Heart left ventricle (tissue), 16 donors: ENCODE data around the gene PRSS3. TPM values are rescaled to one million over a fixed set of nuclear protein-coding genes. Genes with fewer than 3 reads are reported as not detected.
"Not testable (repeated sequence)": the region's sequence is repeated elsewhere in the genome, so short reads cannot be mapped to it uniquely, and the experiment has no call there.

Source experiments
- ATAC-seq, 4 donors: fragments of 200-7000 bp; cut with Tn5 transposase; one replicate each; pipeline ENCODE4 v1.9.1; 2020 to 2022; ENCODE audit warnings: moderate library complexity in 4 of 4, mild to moderate bottlenecking in 3 of 4, moderate number of reproducible peaks in 1 of 4
- DNase-seq, 5 donors: peaks; one replicate each; pipeline ENCODE4 v3.0.0-alpha.2; 2020
- H3K27ac ChIP-seq, 12 donors: fragments of 200-600 bp; sonication (generic) in 4 of 12; one replicate each; pipeline versions ENCODE4 v1.5.0 to v1.8.0; 2016 to 2022; ENCODE audit warnings: mild to moderate bottlenecking in 2 of 12
- H3K27me3 ChIP-seq, 9 donors: fragments of 200-600 bp; sonication (generic) in 2 of 9; one replicate each; pipeline versions ENCODE4 v1.5.1 to v1.8.0; 2016 to 2022; ENCODE audit warnings: mild to moderate bottlenecking in 3 of 9
- H3K36me3 ChIP-seq, 9 donors: fragments of 200-600 bp; sonication (generic) in 2 of 9; one replicate each; pipeline versions ENCODE4 v1.5.0 to v1.8.0; 2018 to 2022; ENCODE audit warnings: mild to moderate bottlenecking in 2 of 9
- H3K4me1 ChIP-seq, 12 donors: fragments of 200-600 bp; sonication (generic) in 4 of 12; one replicate each; pipeline versions ENCODE4 v1.5.0 to v1.8.0; 2016 to 2022; ENCODE audit warnings: mild to moderate bottlenecking in 3 of 12
- H3K4me3 ChIP-seq, 12 donors: fragments of 200-600 bp; sonication (generic) in 4 of 12; one replicate each; pipeline versions ENCODE4 v1.5.0 to v1.8.0; 2017 to 2022; ENCODE audit warnings: mild to moderate bottlenecking in 9 of 12, moderate library complexity in 4 of 12
- H3K9me3 ChIP-seq, 12 donors: fragments of 200-600 bp; sonication (generic) in 4 of 12; one replicate each; pipeline versions ENCODE4 v1.5.0 to v1.8.0; 2016 to 2022; ENCODE audit warnings: mild to moderate bottlenecking in 1 of 12
- POLR2A ChIP-seq, 2 donors: fragments of 450-650 bp; IDR thresholded peaks; one replicate each; pipeline ENCODE4 v1.6.1; 2017; ENCODE audit warnings: antibody characterized with exemption in 2 of 2, mild to moderate bottlenecking in 2 of 2, moderate library complexity in 2 of 2
- WGBS, 4 donors: extraction: QIAGEN DNeasy Blood & Tissue Kit in 2 of 4; methylation state at CpG; one replicate each; pipeline versions ENCODE4 v1.1.5 to v1.1.7; 2013 to 2018; 5-methylcytosine and 5-hydroxymethylcytosine counted together
- intact Hi-C, 10 donors: fragments of 100-400 bp; cut with DNase I; formaldehyde crosslinking; loops; one replicate each; pipeline versions ENCODE4 v1.11.1 to v1.14.2; 2022
- polyA plus RNA-seq, 2 donors: library from polyadenylated mRNA; stranded (reverse); fragments of 200-250 nt; gene quantifications; one replicate each; pipeline ENCODE4 v1.2.3, GENCODE V29; 2013
- total RNA-seq, 9 donors: library from RNA; depleted of rRNA in 2 of 9; stranded (reverse); fragments of >200 nt in 2 of 9; fragmentation: NEBNext Ultra II Directional in 3 of 9; extraction: Animal tissue kit (Norgen Biotek cat#: 25700) in 3 of 9; gene quantifications; one replicate each; pipeline versions ENCODE4 v1.1.0 to v1.2.4, GENCODE V29; 2016 to 2023
- TF ChIP-seq, protein P1 (sequence below), 12 donors: fragments of 200-600 bp; sonication (generic) in 4 of 12; IDR thresholded peaks; one replicate each; pipeline versions ENCODE4 v1.5.0 to v1.8.0; 2018 to 2022; ENCODE audit warnings: antibody characterized with exemption in 12 of 12, mild to moderate bottlenecking in 5 of 12
- donor health status: ischemic (EF 13 %, LVEDD 7.1; RV severe dilation, severe dysfunction).
- donor health status: healthy with polysubstance abuse.
- donor health status: DM: no; HTN: yes; CAD: no.
- donor health status: DM: no; HTN: no; CAD: no.
- donor health status: ischemic (EF 25% LVEDD 6.9; RV normal size, moderate dysfunction).
- donor health status: ischemic (EF 25% LVEDD 5.7; RV mildly dilated, moderate dysfunction).
- donor health status: healthy.
- donor health status: DM: yes; HTN: yes; CAD: no.
- donor health status: ischemic (EF 35%, LVEDD 5.7; RV mildly dilated, moderate dysfunction).
- donor health status: nonischemic (EF 11% LVEDD 7.7; RV severe dilation, severe dysfunction).
- donor health status: DM: yes; HTN: yes; CAD: no.
- donor health status: PGD.
- donor health status: ischemic (EF 29% LVEDD 5.4; RV normal size, mild dysfunction).
- donor health status: nonischemic (EF 23%, LVEDD 6.1; RV moderate dilation, normal function).

PRSS3 gene
- total and polyA plus RNA-seq, 11 donors: 0.58 to 1.4 (median 1.0) TPM; not detected in 7

DNA sequence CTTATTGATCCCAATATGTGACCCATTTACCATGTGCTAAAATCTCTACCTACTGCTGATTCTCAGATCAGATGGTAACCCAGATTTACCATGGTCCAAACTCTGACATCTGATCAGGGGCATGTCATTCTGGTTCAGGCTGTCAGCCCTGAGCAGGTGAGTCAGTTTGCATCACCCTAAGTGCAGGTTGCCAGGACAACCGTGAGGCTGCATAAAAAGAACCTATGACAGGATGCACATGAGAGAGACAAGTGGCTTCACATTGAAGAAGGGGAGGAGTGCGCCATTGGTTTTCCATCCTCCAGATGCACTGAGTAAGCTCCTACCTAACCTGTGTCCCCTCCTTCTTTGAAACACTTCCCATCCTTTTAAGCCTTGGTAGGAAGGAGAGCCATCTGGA, 801 bp upstream of the PRSS3 start:
- no peak overlapping the region for H3K27ac ChIP-seq
- TF ChIP-seq, protein P1, sequence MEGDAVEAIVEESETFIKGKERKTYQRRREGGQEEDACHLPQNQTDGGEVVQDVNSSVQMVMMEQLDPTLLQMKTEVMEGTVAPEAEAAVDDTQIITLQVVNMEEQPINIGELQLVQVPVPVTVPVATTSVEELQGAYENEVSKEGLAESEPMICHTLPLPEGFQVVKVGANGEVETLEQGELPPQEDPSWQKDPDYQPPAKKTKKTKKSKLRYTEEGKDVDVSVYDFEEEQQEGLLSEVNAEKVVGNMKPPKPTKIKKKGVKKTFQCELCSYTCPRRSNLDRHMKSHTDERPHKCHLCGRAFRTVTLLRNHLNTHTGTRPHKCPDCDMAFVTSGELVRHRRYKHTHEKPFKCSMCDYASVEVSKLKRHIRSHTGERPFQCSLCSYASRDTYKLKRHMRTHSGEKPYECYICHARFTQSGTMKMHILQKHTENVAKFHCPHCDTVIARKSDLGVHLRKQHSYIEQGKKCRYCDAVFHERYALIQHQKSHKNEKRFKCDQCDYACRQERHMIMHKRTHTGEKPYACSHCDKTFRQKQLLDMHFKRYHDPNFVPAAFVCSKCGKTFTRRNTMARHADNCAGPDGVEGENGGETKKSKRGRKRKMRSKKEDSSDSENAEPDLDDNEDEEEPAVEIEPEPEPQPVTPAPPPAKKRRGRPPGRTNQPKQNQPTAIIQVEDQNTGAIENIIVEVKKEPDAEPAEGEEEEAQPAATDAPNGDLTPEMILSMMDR (IDR thresholded peaks at IDR 0.05): no peak
- TF ChIP-seq POLR2A (IDR thresholded peaks at IDR 0.05): no peak
- no peak overlapping the region for H3K4me3 ChIP-seq
- no peak for DNase-seq
- intact Hi-C loops: no loop called here
- WGBS, 4 donors: 64 to 100% (median 85%) methylated on average over 2 of the region's 2 CpGs
- peaks cover 0 to 4% (median 0%) of the 10 kb centered on the region in 12 donors for H3K9me3 ChIP-seq
- ATAC-seq: no peak
- no peaks in the 10 kb centered on the region for H3K4me1 ChIP-seq
- H3K27me3 ChIP-seq: peaks cover 0 to 6% (median 0%) of the 10 kb centered on the region in 9 donors
- no peaks in the 10 kb centered on the region for H3K36me3 ChIP-seq

DNA sequence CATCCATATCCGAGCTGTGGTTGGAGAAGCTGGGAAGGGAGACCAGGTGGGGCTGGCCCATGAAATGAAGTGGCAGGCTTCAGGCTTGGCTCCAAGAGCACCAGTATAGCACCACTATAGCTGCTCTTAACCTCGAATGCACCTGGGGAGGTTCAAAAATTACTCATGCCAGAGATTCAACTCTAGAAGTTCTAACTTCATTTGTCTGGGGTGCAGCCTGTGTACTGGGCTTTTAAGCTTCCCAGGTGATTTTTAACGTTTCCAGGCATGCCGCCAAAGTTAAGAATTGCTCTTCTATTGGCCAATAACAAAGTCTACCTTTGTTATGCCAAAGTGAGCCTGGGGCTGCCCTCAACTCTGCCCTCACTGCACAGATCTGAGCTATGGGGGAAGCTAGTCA, 458 bp downstream of the PRSS3 start:
- intact Hi-C loops: no loop called here

DNA sequence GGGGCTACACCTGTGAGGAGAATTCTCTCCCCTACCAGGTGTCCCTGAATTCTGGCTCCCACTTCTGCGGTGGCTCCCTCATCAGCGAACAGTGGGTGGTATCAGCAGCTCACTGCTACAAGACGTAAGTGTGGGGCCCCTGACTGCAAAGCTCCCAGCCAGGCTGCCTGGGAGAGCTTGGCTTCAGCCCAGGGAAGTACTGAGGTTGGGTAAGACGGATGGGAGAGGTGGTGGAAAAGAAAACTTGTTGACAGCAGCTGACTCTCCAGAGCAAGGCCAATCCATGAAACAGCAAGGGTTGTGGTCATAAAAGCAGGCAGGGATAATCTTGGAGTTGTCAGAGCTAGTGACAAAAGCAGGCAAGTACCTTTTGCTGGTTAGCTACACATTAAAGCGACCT, 1.3 kb downstream of the PRSS3 start:
- H3K9me3 ChIP-seq, intact Hi-C loops, H3K4me3 ChIP-seq, DNase-seq, H3K27me3 ChIP-seq, H3K4me1 ChIP-seq, H3K36me3 ChIP-seq, H3K27ac ChIP-seq: not testable (repeated sequence)
- 56 to 65% (median 63%) methylated on average over 5 of the region's 5 CpGs for WGBS, 4 donors
- peak in 1 of 4 donors; percentile 11 for ATAC-seq

More for the DNA sequence above, 458 bp downstream of the PRSS3 start:
- no peak for TF ChIP-seq POLR2A (IDR thresholded peaks at IDR 0.05)
- TF ChIP-seq, protein P1 (IDR thresholded peaks at IDR 0.05): no peak
- WGBS, 4 donors: 63 to 74% (median 68%) methylated on average over 4 of the region's 4 CpGs
- Histone ChIP-seq H3K36me3 (no peaks in the 10 kb centered on the region), H3K27me3 (peaks cover 0 to 6% (median 0%) of the 10 kb centered on the region in 9 donors), H3K4me3 (no peak overlapping the region), H3K27ac (no peak overlapping the region), H3K4me1 (no peaks in the 10 kb centered on the region), H3K9me3 (peaks cover 0 to 4% (median 0%) of the 10 kb centered on the region in 12 donors)
- ATAC-seq: no peak
- DNase-seq: no peak

GRCh38 chr9:33797837-33798236, 2.5 kb downstream of the PRSS3 start:
- Histone ChIP-seq H3K4me3 (no peak overlapping the region), H3K36me3 (no peaks in the 10 kb centered on the region), H3K9me3 (peaks cover 0 to 4% (median 0%) of the 10 kb centered on the region in 12 donors), H3K4me1 (no peaks in the 10 kb centered on the region), H3K27ac (no peak overlapping the region), H3K27me3 (peaks cover 0 to 6% (median 0%) of the 10 kb centered on the region in 9 donors)
- intact Hi-C loops: no loop called here
- 75 to 95% (median 94%) methylated on average over 8 of the region's 8 CpGs for WGBS, 4 donors
- TF ChIP-seq, protein P1 (IDR thresholded peaks at IDR 0.05): no peak
- no peak for TF ChIP-seq POLR2A (IDR thresholded peaks at IDR 0.05)
- ATAC-seq: no peak
- DNase-seq: no peak

DNA sequence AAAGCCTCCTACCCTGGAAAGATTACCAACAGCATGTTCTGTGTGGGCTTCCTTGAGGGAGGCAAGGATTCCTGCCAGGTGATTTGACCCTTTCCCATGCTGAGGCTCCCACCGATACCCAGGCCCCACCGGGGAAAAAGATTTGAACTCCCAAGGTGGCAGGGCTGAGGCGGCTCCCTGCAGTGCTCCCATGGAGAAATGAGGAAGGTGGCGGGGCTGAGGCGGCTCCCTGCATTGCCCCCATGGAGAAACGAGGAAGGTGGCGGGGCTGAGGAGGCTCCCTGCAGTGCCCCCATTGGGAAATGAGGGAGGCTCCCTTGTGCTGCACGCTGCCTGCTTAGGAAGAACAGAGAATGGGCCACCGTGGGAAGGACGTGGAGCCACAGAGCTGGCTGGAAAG, 3.2 kb downstream of the PRSS3 start:
- Histone ChIP-seq H3K27me3 (peaks cover 0 to 6% (median 0%) of the 10 kb centered on the region in 9 donors), H3K27ac (no peak overlapping the region), H3K36me3 (no peaks in the 10 kb centered on the region), H3K4me3 (no peak overlapping the region), H3K9me3 (peaks cover 0 to 4% (median 0%) of the 10 kb centered on the region in 12 donors), H3K4me1 (no peaks in the 10 kb centered on the region)
- intact Hi-C loops: no loop called here
- TF ChIP-seq POLR2A (IDR thresholded peaks at IDR 0.05): no peak
- TF ChIP-seq, protein P1 (IDR thresholded peaks at IDR 0.05): no peak
- DNase-seq (no peak), ATAC-seq (no peak)
- WGBS, 4 donors: 79 to 82% (median 81%) methylated on average over 8 to 10 of the region's 10 CpGs
